Fibroblast of skin of back (primary cell): ENCODE results near the gene ZNRF3.

ENCODE experiments used
- DNase-seq: peaks from one replicate; pipeline ENCODE4 v3.0.0-alpha.2; 2013

The ZNRF3 gene

GRCh38 chr22:29092243-29092642 is 208.9 kb downstream of the ZNRF3 start:
- DNase-seq, result no peak

- DNase-seq, result no peak
Observed at GRCh38 chr22:29093030-29093429, 209.7 kb downstream of the ZNRF3 start.

- peak; percentile 86 for DNase-seq
Observed at GRCh38 chr22:29093501-29094300, 210.3 kb downstream of the ZNRF3 start.

GRCh38 chr22:29095459-29095858 is 212.1 kb downstream of the ZNRF3 start:
- DNase-seq, result no peak

- no peak for DNase-seq
Observed at GRCh38 chr22:29096736-29097669, 213.6 kb downstream of the ZNRF3 start.

- DNase-seq, result no peak
Observed at GRCh38 chr22:29098296-29098695, 214.9 kb downstream of the ZNRF3 start.

GRCh38 chr22:29102300-29102699 is 218.9 kb downstream of the ZNRF3 start:
- no peak for DNase-seq

- DNase-seq, result no peak
Observed at GRCh38 chr22:29103121-29103520, 219.7 kb downstream of the ZNRF3 start.

- no peak for DNase-seq
Observed at GRCh38 chr22:29105468-29105867, 222.1 kb downstream of the ZNRF3 start.

GRCh38 chr22:29106839-29107238 is 223.5 kb downstream of the ZNRF3 start:
- no peak for DNase-seq
